HG02571 (cell line): ENCODE measurements around the gene CMA1.
"Not testable (repeated sequence)": the region's sequence is repeated elsewhere in the genome, so short reads cannot be mapped to it uniquely, and the experiment has no call there.

Experiments
- ATAC-seq: cut with Tn5 transposase; IDR thresholded peaks from one replicate; pipeline ENCODE4 v1.9.1; 2021; ENCODE audit warnings: mild to moderate bottlenecking, moderate library complexity; ENCODE audit not compliant: unreplicated experiment

Gene CMA1

GRCh38 chr14:24470450-24470849, 37.6 kb downstream of the CMA1 start:
- ATAC-seq = not testable (repeated sequence)

- ATAC-seq = no peak
Measured at GRCh38 chr14:24465805-24466204, 42.3 kb downstream of the CMA1 start.

DNA sequence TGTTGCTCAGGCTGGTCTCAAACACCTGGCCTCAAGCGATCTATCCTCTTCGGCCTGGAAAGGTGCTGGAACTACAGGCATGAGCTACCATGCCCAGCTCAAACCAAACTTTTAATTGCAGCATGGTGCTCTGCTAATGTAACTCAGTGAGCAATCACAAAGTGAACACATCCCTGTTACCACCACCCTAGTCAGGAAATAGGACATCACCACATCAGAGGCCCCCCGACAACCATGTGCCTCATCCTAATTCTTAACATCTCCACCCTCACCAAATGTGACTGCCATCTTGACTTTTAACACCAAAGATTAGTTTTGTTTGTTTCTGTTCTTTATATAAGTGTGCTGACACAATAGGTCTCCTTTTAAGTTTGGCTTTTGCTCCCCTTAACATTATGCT, 42.7 kb downstream of the CMA1 start:
- ATAC-seq = no peak

DNA sequence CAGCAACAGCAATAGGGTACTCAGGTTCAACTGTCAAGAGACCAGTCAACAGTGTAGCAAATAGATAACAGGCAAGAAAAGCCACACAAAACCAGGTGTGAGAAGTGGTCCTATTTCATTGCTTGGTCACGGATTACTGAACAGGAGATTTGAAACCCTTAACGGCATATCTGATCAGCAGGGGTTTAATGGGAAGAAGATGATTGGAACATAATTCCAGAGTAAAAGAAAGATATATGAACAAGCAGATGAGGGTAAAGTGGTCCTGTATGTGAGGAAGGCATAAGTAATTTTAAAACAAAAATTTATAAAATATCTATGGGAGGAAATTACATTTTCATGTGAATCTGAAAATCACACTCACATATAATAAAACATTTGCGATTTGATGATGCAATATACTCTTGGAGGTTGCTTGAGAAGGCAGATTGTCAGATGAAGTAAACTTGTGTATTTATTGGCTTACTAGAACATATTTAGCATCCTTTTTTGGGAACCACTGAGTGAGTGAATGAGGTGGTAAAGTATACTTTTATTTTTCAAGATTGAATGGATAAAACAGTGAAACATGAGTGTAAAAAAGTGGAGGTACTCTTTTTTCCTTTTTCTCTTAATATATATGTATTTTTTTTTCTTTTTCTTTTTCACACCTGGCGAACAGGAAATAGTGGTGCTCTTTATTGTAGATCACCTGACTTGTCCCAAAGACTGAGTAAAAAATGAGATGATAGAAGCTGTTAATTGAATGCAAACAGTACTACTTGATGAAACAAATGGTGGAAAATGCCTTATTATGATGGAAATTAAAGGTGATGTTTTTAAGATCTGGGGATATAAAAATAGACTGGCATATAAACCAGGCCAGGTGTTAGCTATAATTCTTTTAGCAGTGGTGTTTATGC, 43.9 kb downstream of the CMA1 start:
- no peak for ATAC-seq

DNA sequence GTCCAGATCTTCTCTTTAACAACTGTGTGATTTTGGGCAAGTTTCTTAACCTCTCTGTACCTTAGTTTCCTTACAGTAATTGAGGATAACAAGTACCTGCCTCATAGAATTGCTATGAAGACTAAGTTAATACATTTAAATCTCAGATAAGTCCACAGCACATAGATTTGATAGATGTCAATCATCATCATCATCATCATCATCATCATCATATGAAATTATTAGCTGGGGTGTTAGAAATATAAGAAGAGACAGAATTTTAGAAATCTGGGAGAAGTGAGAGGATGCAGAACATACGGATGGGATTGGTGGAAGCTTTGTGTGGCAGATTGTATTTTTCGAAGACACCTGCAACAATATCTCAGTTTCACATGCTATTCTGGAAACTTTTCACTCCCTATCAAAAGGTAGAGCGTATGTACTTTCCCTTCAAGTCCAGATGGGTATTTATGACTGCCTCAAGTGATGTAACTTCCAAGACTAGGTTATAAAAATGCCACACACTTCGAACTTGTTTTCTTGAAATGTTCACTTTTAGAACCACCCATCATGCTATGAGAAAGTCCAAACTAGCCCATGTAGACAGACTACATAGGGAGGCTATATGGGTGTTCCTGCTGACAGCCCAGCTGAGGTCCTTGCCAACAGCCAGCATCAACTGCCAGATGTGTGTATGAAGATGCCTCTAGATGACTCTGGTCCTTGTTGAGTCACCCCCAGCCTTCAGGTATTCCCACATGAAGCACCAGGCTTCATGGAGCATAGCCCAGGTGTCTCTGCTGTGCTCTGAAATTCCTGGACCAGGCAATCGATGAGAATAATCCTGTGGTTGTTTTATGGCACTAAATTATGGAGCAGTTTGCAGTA, 44.8 kb downstream of the CMA1 start:
- no peak for ATAC-seq

GRCh38 chr14:24461336-24461735, 46.7 kb downstream of the CMA1 start:
- ATAC-seq = no peak

GRCh38 chr14:24459331-24459730, 48.7 kb downstream of the CMA1 start:
- no peak for ATAC-seq

DNA sequence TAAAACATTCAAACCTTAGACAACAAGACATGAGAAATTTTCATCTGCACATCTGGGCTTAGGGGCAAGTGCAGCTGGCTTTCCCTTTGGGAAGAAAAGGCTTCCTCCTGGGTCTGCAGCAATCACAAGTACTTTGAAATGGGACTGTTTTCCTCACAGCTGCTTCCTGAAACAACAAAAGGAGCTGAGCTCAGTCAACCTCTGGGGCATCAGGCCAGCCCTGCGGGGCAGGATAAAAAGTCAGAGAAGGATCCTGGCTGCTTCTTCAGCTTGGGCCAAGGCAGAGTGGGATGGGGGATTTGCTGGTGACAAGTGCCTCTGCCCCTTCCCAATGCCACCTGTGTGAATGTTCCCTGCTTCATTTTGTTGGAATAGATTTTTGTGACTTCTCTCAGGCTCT, 49.3 kb downstream of the CMA1 start:
- ATAC-seq = no peak

DNA sequence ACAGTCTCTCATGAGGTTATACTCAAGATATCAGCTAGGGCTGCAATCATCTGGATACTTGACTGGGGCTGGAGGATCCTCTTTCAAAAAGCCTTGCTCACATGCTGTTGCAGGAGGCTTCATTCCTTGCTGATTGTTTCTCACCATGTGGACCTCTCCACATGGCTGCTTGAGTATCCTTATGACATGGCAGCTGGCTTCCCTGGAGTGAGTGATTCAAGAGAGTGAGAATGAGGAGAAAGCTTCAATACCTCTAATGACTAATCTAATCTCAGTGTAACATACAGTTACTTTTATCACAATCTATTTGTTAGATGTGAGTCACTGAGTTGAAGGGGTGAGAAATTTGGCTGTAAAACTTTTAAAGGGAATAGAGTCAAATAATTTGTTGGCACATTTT, 51.1 kb downstream of the CMA1 start:
- ATAC-seq = no peak
